HG03025 (cell line): ENCODE results near the gene KRT222.

Experiments used
- ATAC-seq: cut with Tn5 transposase; IDR thresholded peaks from one replicate; pipeline ENCODE4 v1.9.1; 2021; ENCODE audit warnings: mild to moderate bottlenecking, moderate library complexity; ENCODE audit not compliant: unreplicated experiment, low FRiP score

KRT222 gene

GRCh38 chr17:40659911-40660310 is 5.1 kb downstream of the KRT222 start:
- no peak for ATAC-seq

- ATAC-seq = no peak
Measured at GRCh38 chr17:40658396-40658795, 6.6 kb downstream of the KRT222 start.

- ATAC-seq = no peak
Measured at GRCh38 chr17:40651939-40652338, 13.0 kb downstream of the KRT222 start.

- ATAC-seq = no peak
Measured at GRCh38 chr17:40648384-40648968, 16.5 kb downstream of the KRT222 start.

GRCh38 chr17:40647624-40648383 is 17.2 kb downstream of the KRT222 start, which contains the start of gene SMARCE1:
TSS of gene SMARCE1 (minus strand) at chr17:40647818. CDS start at chr17:40645802, 2,016 bp downstream.
- peak; percentile 59 for ATAC-seq

- peak; percentile 38 for ATAC-seq
Measured at GRCh38 chr17:40646791-40647623, 18.0 kb downstream of the KRT222 start.

GRCh38 chr17:40645943-40646342 is 19.0 kb downstream of the KRT222 start:
- no peak for ATAC-seq

- no peak for ATAC-seq
Measured at GRCh38 chr17:40645291-40645690, 19.7 kb downstream of the KRT222 start.

- ATAC-seq = no peak
Measured at GRCh38 chr17:40637931-40638330, 27.0 kb downstream of the KRT222 start.

GRCh38 chr17:40633871-40634270 is 31.1 kb downstream of the KRT222 start:
- ATAC-seq = no peak

GRCh38 chr17:40632216-40632615 is 32.8 kb downstream of the KRT222 start:
- no peak for ATAC-seq

- no peak for ATAC-seq
Measured at GRCh38 chr17:40629842-40630241, 35.1 kb downstream of the KRT222 start.

- ATAC-seq = no peak
Measured at GRCh38 chr17:40625311-40625710, 39.7 kb downstream of the KRT222 start.

- ATAC-seq = no peak
Measured at GRCh38 chr17:40623419-40624210, 41.4 kb downstream of the KRT222 start.

- ATAC-seq = no peak
Measured at GRCh38 chr17:40622509-40622928, 42.5 kb downstream of the KRT222 start.

GRCh38 chr17:40621578-40621977 is 43.4 kb downstream of the KRT222 start:
- no peak for ATAC-seq

- no peak for ATAC-seq
Measured at GRCh38 chr17:40621019-40621418, 44.0 kb downstream of the KRT222 start.

GRCh38 chr17:40618754-40619625 is 46.0 kb downstream of the KRT222 start:
- no peak for ATAC-seq

- ATAC-seq = no peak
Measured at GRCh38 chr17:40617678-40618240, 47.2 kb downstream of the KRT222 start.
